ENCODE measurements around the gene LRFN3. TPM values are rescaled to one million over a fixed set of nuclear protein-coding genes. Genes with fewer than 3 reads are reported as not detected.
A peak's percentile ranks its signal among the peaks of the same experiment; 100 is the strongest.

The LRFN3 gene
- total and polyA plus RNA-seq, 2 of the 13 experiments (the other 11 are each of a cell fraction or from before 2014, with no cell fraction given) = 0.74 to 1.6 TPM

DNA sequence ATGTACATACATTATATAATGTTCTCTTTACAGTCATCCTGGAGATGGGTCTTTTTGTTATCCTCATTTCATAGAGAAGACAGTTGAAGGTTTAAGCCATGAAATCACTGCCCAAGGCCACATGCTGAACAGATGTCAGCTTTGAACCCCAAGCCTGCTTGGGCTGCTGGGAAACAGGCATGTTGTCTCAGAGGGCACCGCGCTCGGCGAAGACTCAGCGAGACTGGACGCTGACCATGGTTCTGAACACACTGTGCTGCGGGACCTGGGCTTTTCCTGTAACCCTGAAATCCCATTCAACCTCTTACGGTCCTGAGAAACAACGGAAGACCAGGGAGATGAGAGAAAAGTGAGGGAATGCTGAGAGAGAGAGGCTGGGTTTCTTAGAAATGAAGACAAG lies 27.3 kb downstream of the LRFN3 start (continued):
- TF ChIP-seq ZNF205 (CRISPR knock-in tag; IDR thresholded peaks at IDR 0.05) = peak; percentile 56; the same call in 1 of the 2 replicates
- 0 out of 2 replicates have a peak, but pooled peaks have one; percentile 45 for TF ChIP-seq PPARG (CRISPR knock-in tag; conservative IDR thresholded peaks at IDR 0.05)
- TF ChIP-seq ZSCAN21 (CRISPR knock-in tag; IDR thresholded peaks at IDR 0.05; ENCODE audit: borderline replicate concordance) = 0 out of 2 replicates have a peak, but pooled peaks have one; percentile 47
- TF ChIP-seq, protein P1, sequence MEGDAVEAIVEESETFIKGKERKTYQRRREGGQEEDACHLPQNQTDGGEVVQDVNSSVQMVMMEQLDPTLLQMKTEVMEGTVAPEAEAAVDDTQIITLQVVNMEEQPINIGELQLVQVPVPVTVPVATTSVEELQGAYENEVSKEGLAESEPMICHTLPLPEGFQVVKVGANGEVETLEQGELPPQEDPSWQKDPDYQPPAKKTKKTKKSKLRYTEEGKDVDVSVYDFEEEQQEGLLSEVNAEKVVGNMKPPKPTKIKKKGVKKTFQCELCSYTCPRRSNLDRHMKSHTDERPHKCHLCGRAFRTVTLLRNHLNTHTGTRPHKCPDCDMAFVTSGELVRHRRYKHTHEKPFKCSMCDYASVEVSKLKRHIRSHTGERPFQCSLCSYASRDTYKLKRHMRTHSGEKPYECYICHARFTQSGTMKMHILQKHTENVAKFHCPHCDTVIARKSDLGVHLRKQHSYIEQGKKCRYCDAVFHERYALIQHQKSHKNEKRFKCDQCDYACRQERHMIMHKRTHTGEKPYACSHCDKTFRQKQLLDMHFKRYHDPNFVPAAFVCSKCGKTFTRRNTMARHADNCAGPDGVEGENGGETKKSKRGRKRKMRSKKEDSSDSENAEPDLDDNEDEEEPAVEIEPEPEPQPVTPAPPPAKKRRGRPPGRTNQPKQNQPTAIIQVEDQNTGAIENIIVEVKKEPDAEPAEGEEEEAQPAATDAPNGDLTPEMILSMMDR (CRISPR knock-in tag; IDR thresholded peaks at IDR 0.05) = no peak
- TF ChIP-seq, protein P2, sequence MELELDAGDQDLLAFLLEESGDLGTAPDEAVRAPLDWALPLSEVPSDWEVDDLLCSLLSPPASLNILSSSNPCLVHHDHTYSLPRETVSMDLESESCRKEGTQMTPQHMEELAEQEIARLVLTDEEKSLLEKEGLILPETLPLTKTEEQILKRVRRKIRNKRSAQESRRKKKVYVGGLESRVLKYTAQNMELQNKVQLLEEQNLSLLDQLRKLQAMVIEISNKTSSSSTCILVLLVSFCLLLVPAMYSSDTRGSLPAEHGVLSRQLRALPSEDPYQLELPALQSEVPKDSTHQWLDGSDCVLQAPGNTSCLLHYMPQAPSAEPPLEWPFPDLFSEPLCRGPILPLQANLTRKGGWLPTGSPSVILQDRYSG (CRISPR knock-in tag; IDR thresholded peaks at IDR 0.05) = peak; percentile 88
- TF ChIP-seq SSRP1 (CRISPR knock-in tag; IDR thresholded peaks at IDR 0.05) = 0 out of 2 replicates have a peak, but pooled peaks have one; percentile 35
- TF ChIP-seq ZNF510 (CRISPR knock-in tag; IDR thresholded peaks at IDR 0.05; ENCODE audit: low read depth) = no peak
- no peak for TF ChIP-seq JUNB (CRISPR knock-in tag; IDR thresholded peaks at IDR 0.05; ENCODE audit: borderline replicate concordance)
- TF ChIP-seq SIX1 (CRISPR knock-in tag; IDR thresholded peaks at IDR 0.05; ENCODE audit: borderline replicate concordance) = no peak
- peak; percentile 95; the same call in 1 of the 2 replicates for TF ChIP-seq ZFP37 (CRISPR knock-in tag; IDR thresholded peaks at IDR 0.05; ENCODE audit: borderline replicate concordance)
- peak; percentile 37; the same call in 1 of the 2 replicates for TF ChIP-seq ISL2 (CRISPR knock-in tag; IDR thresholded peaks at IDR 0.05)
- peak; percentile 80; the same call in 1 of the 2 replicates for TF ChIP-seq CCDC6 (CRISPR knock-in tag; IDR thresholded peaks at IDR 0.05)
- no peak for TF ChIP-seq ZNF570 (CRISPR knock-in tag; IDR thresholded peaks at IDR 0.05; ENCODE audit: borderline replicate concordance)
- no peak for TF ChIP-seq ZNF101 (CRISPR knock-in tag; IDR thresholded peaks at IDR 0.05; ENCODE audit: borderline replicate concordance, low read depth)
- 0 out of 2 replicates have a peak, but pooled peaks have one; percentile 36 for TF ChIP-seq SALL2 (CRISPR knock-in tag; IDR thresholded peaks at IDR 0.05)
- TF ChIP-seq, protein P3, sequence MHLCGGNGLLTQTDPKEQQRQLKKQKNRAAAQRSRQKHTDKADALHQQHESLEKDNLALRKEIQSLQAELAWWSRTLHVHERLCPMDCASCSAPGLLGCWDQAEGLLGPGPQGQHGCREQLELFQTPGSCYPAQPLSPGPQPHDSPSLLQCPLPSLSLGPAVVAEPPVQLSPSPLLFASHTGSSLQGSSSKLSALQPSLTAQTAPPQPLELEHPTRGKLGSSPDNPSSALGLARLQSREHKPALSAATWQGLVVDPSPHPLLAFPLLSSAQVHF (CRISPR knock-in tag; IDR thresholded peaks at IDR 0.05) = no peak
- TF ChIP-seq NKX3-1 (CRISPR knock-in tag; IDR thresholded peaks at IDR 0.05) = peak; percentile 91
- TF ChIP-seq RXRB (CRISPR knock-in tag; IDR thresholded peaks at IDR 0.05; ENCODE audit: borderline replicate concordance) = peak; percentile 45; the same call in 1 of the 2 replicates
- no peak for TF ChIP-seq ATF7-NPFF (CRISPR knock-in tag; IDR thresholded peaks at IDR 0.05; ENCODE audit: low read depth)
- TF ChIP-seq, protein P4, sequence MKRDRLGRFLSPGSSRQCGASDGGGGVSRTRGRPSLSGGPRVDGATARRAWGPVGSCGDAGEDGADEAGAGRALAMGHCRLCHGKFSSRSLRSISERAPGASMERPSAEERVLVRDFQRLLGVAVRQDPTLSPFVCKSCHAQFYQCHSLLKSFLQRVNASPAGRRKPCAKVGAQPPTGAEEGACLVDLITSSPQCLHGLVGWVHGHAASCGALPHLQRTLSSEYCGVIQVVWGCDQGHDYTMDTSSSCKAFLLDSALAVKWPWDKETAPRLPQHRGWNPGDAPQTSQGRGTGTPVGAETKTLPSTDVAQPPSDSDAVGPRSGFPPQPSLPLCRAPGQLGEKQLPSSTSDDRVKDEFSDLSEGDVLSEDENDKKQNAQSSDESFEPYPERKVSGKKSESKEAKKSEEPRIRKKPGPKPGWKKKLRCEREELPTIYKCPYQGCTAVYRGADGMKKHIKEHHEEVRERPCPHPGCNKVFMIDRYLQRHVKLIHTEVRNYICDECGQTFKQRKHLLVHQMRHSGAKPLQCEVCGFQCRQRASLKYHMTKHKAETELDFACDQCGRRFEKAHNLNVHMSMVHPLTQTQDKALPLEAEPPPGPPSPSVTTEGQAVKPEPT (CRISPR knock-in tag; IDR thresholded peaks at IDR 0.05; ENCODE audit: low read depth) = peak; percentile 47; the same call in 1 of the 2 replicates
- no peak for TF ChIP-seq HDAC6 (IDR thresholded peaks at IDR 0.05; ENCODE audit: low read depth, low read length)
- TF ChIP-seq ZNF792 (CRISPR knock-in tag; IDR thresholded peaks at IDR 0.05) = peak; percentile 69; the same call in 1 of the 2 replicates
- TF ChIP-seq DBP (CRISPR knock-in tag; IDR thresholded peaks at IDR 0.05; ENCODE audit: not compliant biosample characterization) = peak; percentile 88
- 0 out of 2 replicates have a peak, but pooled peaks have one; percentile 20 for TF ChIP-seq HDAC1 (CRISPR knock-in tag; IDR thresholded peaks at IDR 0.05)
- 0 out of 2 replicates have a peak, but pooled peaks have one; percentile 21 for TF ChIP-seq YEATS4 (CRISPR knock-in tag; IDR thresholded peaks at IDR 0.05; ENCODE audit: borderline replicate concordance)
- no peak for TF ChIP-seq GZF1 (CRISPR knock-in tag; IDR thresholded peaks at IDR 0.05)

All from HepG2 (cell line).